GM12801 (cell line): ENCODE data around the gene FRMD1.

Experiments
- TF ChIP-seq, protein P1 (sequence below): IDR thresholded peaks from one replicate; pipeline ENCODE4 v1.5.1; 2011; ENCODE audit warnings: control low read depth; ENCODE audit not compliant: insufficient read length; ENCODE audit errors: extremely low read depth

Gene FRMD1

DNA sequence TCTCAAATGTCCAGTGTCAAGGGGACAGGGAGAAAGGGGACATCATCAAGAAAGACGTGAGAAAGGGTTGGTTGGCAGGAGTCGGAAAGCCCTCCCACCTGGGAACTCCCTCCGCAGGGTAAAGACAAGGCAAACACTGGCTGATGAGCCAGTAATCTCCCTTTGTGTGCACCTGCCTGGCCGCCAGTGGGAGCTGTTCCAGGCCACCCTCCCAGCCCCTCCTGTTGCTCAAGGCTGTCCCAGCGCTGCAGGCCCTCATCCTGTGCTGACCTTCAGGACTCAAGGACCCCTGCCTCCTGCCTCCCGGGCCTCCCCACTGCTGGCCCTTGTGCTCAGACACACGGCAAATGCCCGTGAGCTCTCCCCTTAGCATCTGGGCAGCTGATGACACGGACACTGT lies 7.4 kb downstream of the FRMD1 start:
- TF ChIP-seq, protein P1, sequence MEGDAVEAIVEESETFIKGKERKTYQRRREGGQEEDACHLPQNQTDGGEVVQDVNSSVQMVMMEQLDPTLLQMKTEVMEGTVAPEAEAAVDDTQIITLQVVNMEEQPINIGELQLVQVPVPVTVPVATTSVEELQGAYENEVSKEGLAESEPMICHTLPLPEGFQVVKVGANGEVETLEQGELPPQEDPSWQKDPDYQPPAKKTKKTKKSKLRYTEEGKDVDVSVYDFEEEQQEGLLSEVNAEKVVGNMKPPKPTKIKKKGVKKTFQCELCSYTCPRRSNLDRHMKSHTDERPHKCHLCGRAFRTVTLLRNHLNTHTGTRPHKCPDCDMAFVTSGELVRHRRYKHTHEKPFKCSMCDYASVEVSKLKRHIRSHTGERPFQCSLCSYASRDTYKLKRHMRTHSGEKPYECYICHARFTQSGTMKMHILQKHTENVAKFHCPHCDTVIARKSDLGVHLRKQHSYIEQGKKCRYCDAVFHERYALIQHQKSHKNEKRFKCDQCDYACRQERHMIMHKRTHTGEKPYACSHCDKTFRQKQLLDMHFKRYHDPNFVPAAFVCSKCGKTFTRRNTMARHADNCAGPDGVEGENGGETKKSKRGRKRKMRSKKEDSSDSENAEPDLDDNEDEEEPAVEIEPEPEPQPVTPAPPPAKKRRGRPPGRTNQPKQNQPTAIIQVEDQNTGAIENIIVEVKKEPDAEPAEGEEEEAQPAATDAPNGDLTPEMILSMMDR, result no peak

DNA sequence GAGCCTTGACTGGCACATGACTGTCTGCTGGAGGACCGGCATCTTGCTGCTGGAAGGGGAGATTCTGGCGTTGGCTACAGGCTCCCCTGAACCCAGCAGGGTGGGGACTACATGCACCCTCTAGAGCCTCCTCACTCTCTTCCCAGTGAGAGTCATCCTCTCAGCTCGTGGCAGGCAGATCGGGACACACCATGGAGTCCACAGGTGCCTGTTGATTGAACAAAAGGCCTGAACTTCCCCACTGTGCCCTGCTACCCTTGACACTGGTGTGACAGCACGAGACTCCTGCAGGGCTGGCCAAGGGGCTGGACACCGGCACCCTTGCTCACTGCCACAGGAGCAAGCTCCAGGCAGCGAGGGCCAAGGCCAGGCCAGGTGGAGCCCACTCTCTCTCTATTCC lies 8.2 kb downstream of the FRMD1 start:
- TF ChIP-seq, protein P1, result no peak

DNA sequence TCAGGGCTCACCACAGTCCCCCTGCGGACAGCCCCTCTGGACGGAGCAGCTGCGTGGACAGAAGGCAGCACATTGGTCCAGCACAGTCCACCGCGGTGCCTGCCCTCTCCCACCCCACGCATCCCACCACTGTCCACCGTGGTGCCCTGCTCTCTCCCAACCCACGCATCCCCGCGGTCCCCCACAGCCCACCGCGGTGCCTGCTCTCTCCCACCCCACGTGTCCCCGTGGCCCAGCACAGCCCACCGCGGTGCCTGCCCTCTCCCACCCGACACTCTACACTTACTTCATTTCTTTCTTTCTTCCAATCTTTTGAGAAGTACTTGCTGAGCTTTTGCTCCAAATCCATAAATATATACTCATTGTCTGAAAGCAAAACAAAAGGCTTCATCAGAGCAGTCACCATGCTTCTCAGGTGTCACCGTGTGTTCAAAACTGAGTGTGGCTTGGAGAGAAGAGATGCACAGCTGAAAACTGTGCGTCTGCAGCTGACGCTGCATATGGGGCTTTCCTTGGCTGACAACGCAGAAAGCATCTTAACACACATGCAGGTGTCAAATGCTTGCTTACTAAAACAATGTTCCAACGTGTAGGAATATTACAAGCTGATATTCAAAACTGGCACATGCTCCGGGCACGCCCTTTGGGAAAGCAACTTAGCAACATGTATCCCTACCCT lies 11.8 kb downstream of the FRMD1 start:
- TF ChIP-seq, protein P1, result no peak

DNA sequence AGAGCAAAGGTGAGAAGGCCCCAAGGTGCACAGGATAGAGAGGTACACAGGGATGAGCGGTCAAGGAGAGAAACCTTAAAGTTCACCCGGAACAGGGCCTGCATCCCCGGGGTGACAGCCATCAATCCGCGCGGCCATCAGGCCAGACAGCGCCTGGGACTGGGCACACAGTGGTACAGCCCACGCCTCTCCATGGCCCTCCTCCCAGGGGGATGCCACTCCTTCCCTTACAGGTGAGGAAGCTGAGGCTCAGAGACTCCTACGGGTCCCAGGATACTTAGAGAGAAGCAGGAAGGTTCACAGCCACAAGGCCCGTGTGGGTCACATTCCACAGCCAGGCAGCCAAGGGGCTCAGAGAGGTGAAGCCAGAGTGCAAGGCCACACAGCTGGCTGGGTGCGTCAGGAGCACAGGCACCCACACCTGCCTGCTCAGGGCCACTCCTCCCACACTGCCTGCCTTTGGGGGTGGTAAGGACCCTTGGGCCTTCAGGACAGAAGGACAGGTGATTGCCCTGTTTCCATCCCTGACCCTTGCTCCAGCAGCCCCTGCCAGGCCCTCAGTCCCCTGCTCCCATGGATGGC lies 14.7 kb downstream of the FRMD1 start:
- TF ChIP-seq, protein P1, result no peak

DNA sequence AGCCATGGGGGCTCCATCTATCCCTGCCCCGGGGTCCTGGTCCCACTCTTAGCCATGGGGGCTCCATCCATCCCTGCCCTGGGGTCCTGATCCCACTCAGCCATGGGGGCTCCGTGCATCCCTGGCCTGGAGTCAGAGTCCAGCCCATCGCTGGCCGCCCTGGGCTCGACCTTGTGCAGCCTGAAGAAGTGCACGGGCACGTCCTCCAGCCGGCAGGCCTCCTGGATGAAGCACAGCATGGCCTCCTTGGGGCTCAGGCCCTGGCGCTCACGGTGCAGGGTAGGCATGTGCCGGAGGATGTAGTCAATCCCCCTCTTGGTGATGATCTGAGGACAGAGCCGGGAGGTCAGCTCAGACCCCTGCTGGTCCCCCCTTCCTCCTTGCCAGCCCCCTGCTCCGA lies 15.6 kb downstream of the FRMD1 start:
- TF ChIP-seq, protein P1, result no peak

DNA sequence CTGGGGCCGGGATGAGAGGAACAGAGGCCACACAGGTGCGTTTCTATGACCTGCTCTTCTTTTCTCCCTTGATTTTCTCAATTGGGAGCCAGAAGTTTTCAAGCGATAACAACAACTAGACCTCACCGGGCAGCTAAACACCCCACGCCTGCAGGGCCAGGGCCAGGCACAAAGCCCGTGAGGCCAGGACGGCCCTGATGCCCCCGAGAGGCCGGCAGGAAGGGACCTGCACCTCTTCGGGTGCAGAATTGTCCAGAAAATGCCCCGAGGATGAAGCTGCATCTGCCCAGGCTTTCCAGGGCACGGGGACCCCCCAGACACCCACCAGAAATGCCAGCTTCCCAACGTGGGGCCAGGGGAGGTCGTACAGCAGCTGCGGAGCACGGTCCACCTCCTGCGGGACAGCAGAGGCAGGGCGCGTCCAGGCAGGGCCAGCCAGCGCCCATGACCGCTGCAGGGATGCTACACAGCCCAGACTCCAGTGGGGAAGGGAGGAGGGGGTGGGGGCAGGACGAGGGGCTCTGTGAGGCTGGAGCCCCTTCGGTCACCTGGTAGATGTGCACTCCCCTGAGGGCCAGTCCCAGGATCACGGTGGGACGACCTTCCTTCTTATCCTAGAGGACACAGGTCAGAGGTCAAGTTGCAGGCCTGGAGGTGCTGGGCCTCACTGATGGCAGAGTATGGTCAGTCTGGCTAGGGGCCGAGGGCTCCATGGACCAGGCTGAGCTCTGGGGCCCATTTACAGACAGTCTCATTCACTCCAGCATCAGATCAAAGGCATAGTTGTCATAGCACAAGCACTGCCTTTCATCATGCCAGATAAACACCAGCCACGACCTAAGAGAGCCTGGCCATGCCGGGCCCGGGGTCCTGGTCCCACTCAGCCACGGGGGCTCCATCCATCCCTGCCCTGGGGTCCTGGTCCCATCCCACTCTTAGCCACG lies 16.4 kb downstream of the FRMD1 start:
- TF ChIP-seq, protein P1, result no peak

DNA sequence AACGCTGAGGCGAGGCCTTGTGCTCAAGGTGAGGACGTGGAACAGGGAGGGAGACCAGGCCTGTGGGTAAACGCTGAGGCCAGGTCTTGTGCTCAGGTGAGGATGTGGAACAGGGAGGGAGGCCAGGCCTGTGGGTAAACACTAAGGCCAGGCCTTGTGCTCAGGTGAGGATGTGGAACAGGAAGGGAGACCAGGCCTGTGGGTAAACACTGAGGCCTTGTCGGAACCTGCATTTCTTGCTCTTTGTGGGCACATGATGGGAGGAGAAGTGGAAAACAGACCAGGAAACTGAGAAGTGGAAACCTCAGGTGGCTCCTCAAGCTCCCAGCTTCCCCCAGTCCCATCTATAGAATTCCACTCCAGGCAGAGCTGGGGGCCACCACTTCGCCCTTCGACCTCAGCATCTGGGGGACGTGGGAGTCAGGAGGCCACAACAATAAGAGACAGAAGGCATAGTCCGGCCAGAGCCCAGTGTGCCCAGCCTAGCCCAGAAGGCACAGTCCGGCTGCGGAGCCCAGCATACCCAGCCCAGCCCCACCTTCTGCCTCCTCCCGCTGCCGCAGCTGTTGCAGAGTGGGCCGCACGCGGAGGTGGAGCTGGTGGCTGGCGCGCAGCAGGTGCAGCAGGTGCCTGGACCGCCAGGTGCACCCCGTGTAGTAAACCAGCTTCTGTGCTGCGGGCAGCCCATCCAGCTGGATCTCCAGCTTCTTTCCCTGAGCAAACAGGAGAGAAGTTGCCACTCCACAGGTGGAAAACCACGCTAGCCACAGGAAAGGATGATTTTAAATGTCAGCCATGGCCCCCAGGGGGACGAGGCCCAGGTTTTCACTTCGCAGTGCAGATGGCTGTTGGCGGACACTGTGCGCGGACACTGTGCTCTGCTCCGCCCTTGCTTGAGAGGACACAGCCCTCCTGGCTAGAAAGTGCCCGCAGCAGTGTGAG lies 17.5 kb downstream of the FRMD1 start:
- TF ChIP-seq, protein P1, result no peak
